Measurements from ENCODE around the gene YJU2.
A peak's percentile ranks its signal among the peaks of the same experiment; 100 is the strongest.

Gene YJU2

GRCh38 chr19:4298810-4299550, 52.1 kb downstream of the YJU2 start:
- DNase-seq (ENCODE audit: low read depth): no peak

GRCh38 chr19:4300589-4300988, 53.7 kb downstream of the YJU2 start:
- no peak for DNase-seq (ENCODE audit: low read depth)

GRCh38 chr19:4301590-4302242, 54.8 kb downstream of the YJU2 start:
- DNase-seq (ENCODE audit: low read depth): no peak

- no peak for DNase-seq (ENCODE audit: low read depth)
Observed at GRCh38 chr19:4302243-4302640, 55.4 kb downstream of the YJU2 start, which contains the start of gene TMIGD2. TSS of gene TMIGD2 (minus strand) at chr19:4302389. CDS start at chr19:4302385, 4 bp downstream.

GRCh38 chr19:4303819-4304537, 57.1 kb downstream of the YJU2 start:
- DNase-seq (ENCODE audit: low read depth): no peak

- peak; percentile 66 for DNase-seq (ENCODE audit: low read depth)
Observed at GRCh38 chr19:4304538-4305256, 57.8 kb downstream of the YJU2 start, which contains the start of gene FSD1. TSS of gene FSD1 (plus strand) at chr19:4304598. CDS start at chr19:4304747, 149 bp downstream.

DNA sequence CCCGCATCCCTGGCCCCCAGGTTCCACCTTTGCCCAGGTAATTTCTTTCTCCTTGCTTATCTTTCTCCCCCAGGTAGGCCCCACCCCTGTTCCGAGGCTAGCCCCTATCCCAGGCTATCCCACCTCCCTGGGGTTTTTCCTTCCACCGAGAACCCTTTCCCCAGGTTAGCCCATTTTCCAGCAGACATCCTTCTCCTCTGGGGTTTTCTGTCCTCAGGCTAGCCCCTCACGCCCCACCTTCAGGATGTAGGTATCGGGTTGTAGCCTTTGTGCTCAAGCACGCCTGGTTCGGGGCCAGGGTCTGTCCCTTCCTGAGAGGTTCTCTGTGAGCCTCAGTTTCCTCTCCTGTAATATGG, 58.4 kb downstream of the YJU2 start:
- no peak for DNase-seq (ENCODE audit: low read depth)

DNA sequence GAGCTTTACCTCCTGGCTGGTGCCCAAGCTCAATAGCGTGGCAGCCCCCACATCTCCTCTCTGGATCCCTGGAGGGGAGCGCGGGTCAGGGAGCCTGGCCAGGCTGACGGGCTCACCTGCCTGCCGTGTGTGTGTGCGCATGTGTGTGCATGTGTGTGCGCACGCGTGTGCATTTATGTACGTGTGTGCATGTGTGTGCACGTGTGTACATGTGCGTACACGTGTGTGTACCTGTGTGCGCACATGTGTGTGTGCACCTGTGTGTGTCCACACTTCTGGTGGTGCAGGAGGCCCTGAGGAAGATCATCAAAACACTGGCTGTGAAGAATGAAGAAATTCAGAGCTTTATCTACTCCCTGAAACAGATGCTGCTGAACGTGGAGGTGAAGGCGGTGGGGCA, 58.8 kb downstream of the YJU2 start:
- DNase-seq (ENCODE audit: low read depth): no peak

GRCh38 chr19:4310247-4311121, 63.6 kb downstream of the YJU2 start:
- DNase-seq (ENCODE audit: low read depth): no peak

- DNase-seq (ENCODE audit: low read depth): no peak
Observed at GRCh38 chr19:4313847-4314490, 67.1 kb downstream of the YJU2 start.

GRCh38 chr19:4316956-4317355, 70.1 kb downstream of the YJU2 start:
- no peak for DNase-seq (ENCODE audit: low read depth)

- DNase-seq (ENCODE audit: low read depth): no peak
Observed at GRCh38 chr19:4318460-4318859, 71.6 kb downstream of the YJU2 start.

Measured in activated T-cell treated with anti-CD3 and anti-CD28 coated beads for 24 hours (primary cell).